ENCODE results near the gene CHMP2B.
"Not testable (repeated sequence)": the region's sequence is repeated elsewhere in the genome, so short reads cannot be mapped to it uniquely, and the experiment has no call there.

Gene CHMP2B

DNA sequence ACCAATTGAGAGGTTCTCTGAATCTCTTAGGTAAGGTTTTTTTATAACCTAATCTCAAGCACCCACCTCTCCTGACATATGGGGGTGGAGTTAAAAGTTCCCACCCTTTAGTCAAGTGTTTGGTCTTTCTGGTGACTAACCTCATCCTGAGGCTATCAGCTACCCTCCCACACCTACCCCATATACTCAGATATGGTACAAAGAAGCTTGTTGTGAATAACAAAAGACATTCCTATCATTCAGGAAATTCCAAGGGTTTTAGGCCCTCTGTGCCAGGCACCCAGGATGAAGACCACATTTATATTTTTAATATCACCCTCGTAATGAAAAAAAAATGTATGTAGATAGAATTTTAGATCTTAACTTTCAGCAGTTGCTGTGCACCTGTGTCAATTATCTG, 9.0 kb downstream of the CHMP2B start:
- no peak for DNase-seq

- DNase-seq, result no peak
Observed at GRCh38 chr3:87246662-87247429, 19.7 kb downstream of the CHMP2B start.

DNA sequence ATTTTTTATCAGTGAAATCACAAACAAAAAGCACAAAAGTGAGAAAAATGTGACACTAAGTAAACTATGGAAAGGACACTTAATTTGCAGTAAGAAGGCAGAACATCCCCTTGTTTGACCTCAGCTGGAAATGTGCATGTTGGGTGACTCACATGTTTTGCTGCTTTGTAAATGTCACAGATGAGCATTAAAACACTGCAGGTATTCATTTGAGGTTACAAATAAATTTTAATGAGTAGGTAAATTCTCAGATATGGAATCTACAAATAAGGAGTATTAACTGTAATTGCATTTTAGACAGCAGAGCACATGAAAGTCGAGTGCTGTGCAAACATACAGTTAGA, 20.3 kb downstream of the CHMP2B start:
- DNase-seq, result no peak

DNA sequence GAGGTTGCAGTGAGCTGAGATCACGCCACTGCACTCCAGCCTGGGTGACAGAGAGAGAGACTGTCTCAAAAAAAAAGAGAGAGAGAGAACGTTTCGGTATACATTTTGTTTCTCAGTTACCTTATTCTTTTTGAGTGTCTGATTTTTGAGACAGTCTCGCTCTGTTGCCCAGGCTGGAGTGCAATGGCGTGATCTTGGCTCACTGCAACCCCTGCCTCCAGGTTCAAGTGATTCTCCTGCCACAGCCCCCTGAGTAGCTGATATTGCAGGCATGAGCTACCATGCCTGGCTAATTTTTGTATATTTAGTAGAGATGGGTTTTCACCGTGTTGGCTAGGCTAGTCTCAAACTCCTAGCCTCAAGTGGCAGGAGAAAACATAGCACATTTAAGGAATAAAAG, 21.1 kb downstream of the CHMP2B start:
- DNase-seq, result not testable (repeated sequence)

GRCh38 chr3:87248831-87249230, 21.7 kb downstream of the CHMP2B start:
- DNase-seq, result no peak

GRCh38 chr3:87250009-87250408, 22.9 kb downstream of the CHMP2B start:
- DNase-seq, result no peak

- peak; percentile 16 for DNase-seq
Observed at GRCh38 chr3:87260270-87260669, 33.2 kb downstream of the CHMP2B start.

GRCh38 chr3:87261925-87262324, 34.8 kb downstream of the CHMP2B start:
- no peak for DNase-seq

- no peak for DNase-seq
Observed at GRCh38 chr3:87267953-87268645, 41.0 kb downstream of the CHMP2B start.

- no peak for DNase-seq
Observed at GRCh38 chr3:87268646-87269211, 41.6 kb downstream of the CHMP2B start.

- DNase-seq, result no peak
Observed at GRCh38 chr3:87269723-87270122, 42.6 kb downstream of the CHMP2B start.

DNA sequence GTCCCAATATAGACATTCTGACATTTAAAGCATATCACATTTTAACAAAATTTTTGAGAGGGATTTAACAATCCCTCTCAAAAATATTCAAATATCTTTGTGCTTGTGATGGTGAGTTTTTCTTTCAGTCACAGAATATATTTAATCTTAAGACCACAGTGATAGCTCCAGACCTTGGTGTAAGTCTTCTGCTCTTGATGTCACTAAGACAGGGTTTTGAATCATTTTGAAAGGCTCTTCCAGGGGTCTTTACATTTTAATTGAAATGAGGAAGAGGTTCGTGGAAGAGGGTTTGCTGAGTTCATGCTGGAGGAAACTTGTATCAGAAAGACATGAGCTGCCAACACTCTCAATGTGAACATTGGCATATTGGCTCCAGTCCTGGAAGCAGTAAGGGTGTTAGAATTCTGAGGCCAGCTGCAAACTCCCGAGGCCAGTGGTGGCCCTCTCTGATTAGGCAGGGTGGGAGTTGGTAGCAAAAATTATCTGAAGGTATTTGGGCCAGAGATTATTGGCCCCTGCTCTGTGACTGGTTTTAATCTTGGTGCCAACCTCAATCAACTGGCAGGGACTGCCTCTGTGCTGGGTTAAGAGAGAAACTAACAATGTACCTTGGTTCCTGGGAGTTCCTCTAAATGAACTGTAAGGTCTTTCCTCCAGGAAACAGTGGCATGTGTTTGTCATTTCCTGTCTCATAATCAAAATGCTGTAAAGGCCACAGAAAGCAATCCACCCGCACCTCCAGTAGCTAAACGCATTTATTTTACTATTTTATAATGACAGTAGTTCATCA, 44.0 kb downstream of the CHMP2B start:
- no peak for DNase-seq

GRCh38 chr3:87272718-87273341, 45.7 kb downstream of the CHMP2B start:
- no peak for DNase-seq

- no peak for DNase-seq
Observed at GRCh38 chr3:87276484-87276883, 49.4 kb downstream of the CHMP2B start, which contains the start of gene POU1F1. TSS of gene POU1F1 (minus strand) at chr3:87276584. CDS start at chr3:87276462, 122 bp downstream.

- no peak for DNase-seq
Observed at GRCh38 chr3:87287011-87287410, 59.9 kb downstream of the CHMP2B start.

GRCh38 chr3:87288446-87288845, 61.3 kb downstream of the CHMP2B start:
- DNase-seq, result no peak

DNA sequence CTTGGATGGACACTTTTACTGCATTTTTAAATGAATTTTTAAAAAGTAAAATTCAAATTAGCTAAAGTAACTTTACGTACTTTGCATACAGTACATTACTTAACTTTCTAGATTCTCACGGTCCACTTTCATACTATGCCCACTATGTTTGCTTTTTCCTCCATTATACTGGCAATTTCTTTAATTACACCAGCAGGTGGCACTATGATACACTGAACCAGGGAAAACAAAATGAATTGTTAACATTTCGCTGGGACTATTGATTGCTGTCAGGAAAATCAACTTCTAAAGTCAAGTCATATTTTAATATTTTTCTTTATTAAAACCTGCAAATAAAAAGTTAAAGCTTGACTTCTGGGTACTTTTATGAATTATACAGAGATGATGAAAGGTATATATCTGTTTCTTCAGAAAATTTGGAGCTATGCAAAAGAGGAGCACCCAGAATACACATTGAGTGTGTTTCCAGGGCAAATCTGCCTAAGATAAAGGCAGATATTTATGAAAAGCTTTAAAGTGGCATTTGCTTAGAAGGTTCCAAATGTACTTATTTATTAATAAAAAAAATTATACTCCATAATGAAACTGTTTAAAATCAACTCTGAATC, 71.1 kb downstream of the CHMP2B start:
- no peak for DNase-seq

DNA sequence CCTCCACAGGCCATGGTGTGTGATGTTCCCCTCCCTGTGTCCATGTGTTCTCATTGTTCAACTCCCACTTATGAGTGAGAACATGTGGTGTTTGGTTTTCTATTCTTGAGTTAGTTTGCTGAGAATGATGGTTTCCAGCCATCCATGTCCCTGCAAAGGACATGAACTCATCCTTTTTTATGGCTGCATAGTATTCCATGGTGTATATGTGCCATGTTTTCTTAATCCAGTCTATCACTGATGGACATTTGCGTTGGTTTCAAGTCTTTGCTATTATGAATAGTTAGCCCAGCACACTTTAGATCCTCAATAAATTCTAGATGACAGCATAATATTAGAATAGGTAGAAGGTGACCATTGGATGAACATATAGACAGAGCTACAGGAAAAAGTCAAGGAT, 77.9 kb downstream of the CHMP2B start:
- DNase-seq, result not testable (repeated sequence)
